ENCODE measurements around the gene MAPKAPK2. TPM values are rescaled to one million over a fixed set of nuclear protein-coding genes. Genes with fewer than 3 reads are reported as not detected.
A peak's percentile ranks its signal among the peaks of the same experiment; 100 is the strongest.

MAPKAPK2 gene
- total and polyA plus RNA-seq, 7 donors: 32.1 to 61.4 (median 39.3) TPM

DNA sequence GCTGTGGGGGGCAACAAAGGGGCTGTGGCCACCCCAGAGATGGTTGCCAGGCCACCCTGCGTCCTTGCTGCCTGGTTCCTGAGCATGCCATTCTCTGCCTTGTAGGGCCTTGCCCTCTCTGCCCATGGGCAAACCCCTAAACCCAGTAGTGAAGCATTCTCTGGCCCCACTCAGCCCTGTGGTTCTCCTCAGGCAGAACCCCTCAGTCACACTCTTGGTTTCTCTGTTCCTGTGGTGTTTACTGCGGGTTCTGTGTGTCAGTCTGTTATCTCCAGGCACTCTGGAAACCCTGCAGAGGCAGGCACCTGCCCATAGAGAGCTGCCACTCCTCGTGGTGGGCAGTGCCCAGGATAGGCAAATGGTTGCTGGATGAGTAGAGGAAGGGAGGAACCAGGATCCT is 44.8 kb downstream of the MAPKAPK2 start:
- Histone ChIP-seq H3K36me3 (peaks cover 39 to 53% (median 50%) of the 10 kb centered on the region in 4 donors), H3K27me3 (no peaks in the 10 kb centered on the region), H3K27ac (no peak overlapping the region), H3K4me1 (peaks cover 0 to 48% (median 42%) of the 10 kb centered on the region in 4 donors), H3K4me3 (no peak overlapping the region), H3K9me3 (no peaks in the 10 kb centered on the region)
- WGBS, 2 donors: 86 to 95% methylated on average over 3 of the region's 3 CpGs
- intact Hi-C loops (cut with DNase I): loop anchor here (5.0 kb wide), 1 partner anchor 183 kb away; no protein-coding TSS in a partner anchor
- TF ChIP-seq POLR2A (IDR thresholded peaks at IDR 0.05) (no peak), POLR2AphosphoS5 (IDR thresholded peaks at IDR 0.05) (no peak), EP300 (IDR thresholded peaks at IDR 0.05) (no peak)
- TF ChIP-seq, protein P1, sequence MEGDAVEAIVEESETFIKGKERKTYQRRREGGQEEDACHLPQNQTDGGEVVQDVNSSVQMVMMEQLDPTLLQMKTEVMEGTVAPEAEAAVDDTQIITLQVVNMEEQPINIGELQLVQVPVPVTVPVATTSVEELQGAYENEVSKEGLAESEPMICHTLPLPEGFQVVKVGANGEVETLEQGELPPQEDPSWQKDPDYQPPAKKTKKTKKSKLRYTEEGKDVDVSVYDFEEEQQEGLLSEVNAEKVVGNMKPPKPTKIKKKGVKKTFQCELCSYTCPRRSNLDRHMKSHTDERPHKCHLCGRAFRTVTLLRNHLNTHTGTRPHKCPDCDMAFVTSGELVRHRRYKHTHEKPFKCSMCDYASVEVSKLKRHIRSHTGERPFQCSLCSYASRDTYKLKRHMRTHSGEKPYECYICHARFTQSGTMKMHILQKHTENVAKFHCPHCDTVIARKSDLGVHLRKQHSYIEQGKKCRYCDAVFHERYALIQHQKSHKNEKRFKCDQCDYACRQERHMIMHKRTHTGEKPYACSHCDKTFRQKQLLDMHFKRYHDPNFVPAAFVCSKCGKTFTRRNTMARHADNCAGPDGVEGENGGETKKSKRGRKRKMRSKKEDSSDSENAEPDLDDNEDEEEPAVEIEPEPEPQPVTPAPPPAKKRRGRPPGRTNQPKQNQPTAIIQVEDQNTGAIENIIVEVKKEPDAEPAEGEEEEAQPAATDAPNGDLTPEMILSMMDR (IDR thresholded peaks at IDR 0.05): no peak
- DNase-seq: no peak

DNA sequence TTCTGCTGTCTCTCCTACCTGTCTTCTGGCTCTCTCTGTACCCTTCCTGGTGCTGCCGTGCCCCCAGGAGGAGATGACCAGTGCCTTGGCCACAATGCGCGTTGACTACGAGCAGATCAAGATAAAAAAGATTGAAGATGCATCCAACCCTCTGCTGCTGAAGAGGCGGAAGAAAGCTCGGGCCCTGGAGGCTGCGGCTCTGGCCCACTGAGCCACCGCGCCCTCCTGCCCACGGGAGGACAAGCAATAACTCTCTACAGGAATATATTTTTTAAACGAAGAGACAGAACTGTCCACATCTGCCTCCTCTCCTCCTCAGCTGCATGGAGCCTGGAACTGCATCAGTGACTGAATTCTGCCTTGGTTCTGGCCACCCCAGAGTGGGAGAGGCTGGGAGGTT is 47.8 kb downstream of the MAPKAPK2 start:
- DNase-seq: no peak
- Histone ChIP-seq H3K36me3 (peaks cover 42 to 61% (median 50%) of the 10 kb centered on the region in 4 donors), H3K4me1 (peaks cover 0 to 28% (median 21%) of the 10 kb centered on the region in 4 donors), H3K27ac (no peak overlapping the region), H3K4me3 (no peak overlapping the region), H3K9me3 (no peaks in the 10 kb centered on the region), H3K27me3 (no peaks in the 10 kb centered on the region)
- intact Hi-C loops (cut with DNase I): no loop called here
- WGBS, 2 donors: 88 to 94% methylated on average over 11 of the region's 11 CpGs
- no peak for TF ChIP-seq POLR2A (IDR thresholded peaks at IDR 0.05)
- TF ChIP-seq, protein P1 (IDR thresholded peaks at IDR 0.05): no peak
- TF ChIP-seq POLR2AphosphoS5 (IDR thresholded peaks at IDR 0.05): no peak
- no peak for TF ChIP-seq EP300 (IDR thresholded peaks at IDR 0.05)

DNA sequence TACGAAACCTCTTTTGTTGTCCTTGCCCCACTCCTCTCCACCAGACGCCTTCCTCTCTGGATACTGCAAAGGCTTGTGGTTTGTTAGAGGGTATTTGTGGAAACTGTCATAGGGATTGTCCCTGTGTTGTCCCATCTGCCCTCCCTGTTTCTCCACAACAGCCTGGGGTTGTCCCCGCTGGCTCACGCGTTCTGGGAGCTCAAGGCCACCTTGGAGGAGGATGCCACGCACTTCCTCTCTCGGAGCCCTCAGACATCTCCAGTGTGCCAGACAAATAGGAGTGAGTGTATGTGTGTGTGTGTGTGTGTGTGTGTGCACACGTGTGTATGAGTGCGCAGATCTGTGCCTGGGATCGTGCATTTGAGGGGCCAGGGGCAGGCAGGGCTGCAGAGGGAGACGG is 48.3 kb downstream of the MAPKAPK2 start:
- Histone ChIP-seq H3K4me1 (peaks cover 0 to 28% (median 21%) of the 10 kb centered on the region in 4 donors), H3K27me3 (no peaks in the 10 kb centered on the region), H3K27ac (no peak overlapping the region), H3K9me3 (no peaks in the 10 kb centered on the region), H3K36me3 (peaks cover 42 to 61% (median 50%) of the 10 kb centered on the region in 4 donors), H3K4me3 (no peak overlapping the region)
- 89 to 90% methylated on average over 11 of the region's 11 CpGs for WGBS, 2 donors
- no peak for DNase-seq
- no peak for TF ChIP-seq POLR2A (IDR thresholded peaks at IDR 0.05)
- TF ChIP-seq, protein P1 (IDR thresholded peaks at IDR 0.05): no peak
- no peak for TF ChIP-seq EP300 (IDR thresholded peaks at IDR 0.05)
- TF ChIP-seq POLR2AphosphoS5 (IDR thresholded peaks at IDR 0.05): no peak
- intact Hi-C loops (cut with DNase I): no loop called here

DNA sequence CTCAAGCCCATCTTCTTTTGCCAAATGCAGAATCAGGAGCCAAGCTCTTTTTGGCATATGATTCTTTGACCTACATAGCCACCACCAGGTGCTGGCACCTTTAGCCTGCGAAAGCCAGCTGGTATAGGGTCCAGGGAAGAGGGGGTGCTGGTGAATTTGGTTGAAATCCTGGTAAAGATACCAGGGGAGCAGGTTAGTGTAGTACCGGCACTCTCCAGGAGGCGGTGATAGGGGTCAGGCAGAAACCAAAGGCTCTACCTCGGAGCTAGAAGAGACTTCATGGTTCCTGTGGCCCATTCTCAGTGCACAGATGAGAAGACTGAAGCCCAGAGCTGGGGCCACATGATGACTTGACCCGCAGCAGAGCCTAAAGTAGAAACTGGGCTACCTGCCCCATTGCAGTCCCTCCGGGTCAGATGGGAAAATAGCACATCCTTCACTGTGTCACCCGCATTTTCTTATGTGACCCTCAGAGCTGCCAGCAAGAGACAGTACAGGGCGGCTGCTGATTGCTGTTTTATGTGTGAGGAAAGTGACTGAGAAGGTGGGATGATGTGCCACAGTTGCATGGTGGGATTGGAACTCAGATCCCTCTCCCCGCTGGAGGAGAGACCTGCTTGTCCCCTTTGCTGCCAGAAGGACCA is 49.9 kb downstream of the MAPKAPK2 start:
- Histone ChIP-seq H3K27ac (no peak overlapping the region), H3K4me1 (peaks cover 0 to 26% (median 17%) of the 10 kb centered on the region in 4 donors), H3K9me3 (no peaks in the 10 kb centered on the region), H3K27me3 (no peaks in the 10 kb centered on the region), H3K36me3 (peaks cover 37 to 54% (median 44%) of the 10 kb centered on the region in 4 donors), H3K4me3 (no peak overlapping the region)
- DNase-seq: peak; percentile 75
- WGBS, 2 donors: 65 to 69% methylated on average over 9 of the region's 9 CpGs
- intact Hi-C loops (cut with DNase I): no loop called here
- no peak for TF ChIP-seq EP300 (IDR thresholded peaks at IDR 0.05)
- TF ChIP-seq, protein P1 (IDR thresholded peaks at IDR 0.05): peak; percentile 14 to 70 (median 61)

Measured in sigmoid colon (tissue), 7 donors.